Endothelial cell of umbilical vein (primary cell): Measurements from ENCODE around the gene RNF43. TPM values are rescaled to one million over a fixed set of nuclear protein-coding genes. Genes with fewer than 3 reads are reported as not detected.

Experiments used
- BruUV-seq: library from RNA; stranded (reverse); fragments of 400-500 nt; replicated peaks from 2 replicates; lab custom pipeline; 2021; lab: Mats Ljungman, UMichigan
- CTCF ChIA-PET: fragments of 300-600, 350-600 bp; sonication (Branson Sonifier 250); formaldehyde crosslinking; loops from one replicate; lab custom pipeline; 2021; ENCODE audit warnings: antibody characterized with exemption, inconsistent platforms; lab: Charles Lee
- POLR2A ChIA-PET: fragments of 300-600, 350-600 bp; sonication (Branson Sonifier 250); formaldehyde crosslinking; loops from one replicate; lab custom pipeline; 2021; ENCODE audit warnings: antibody characterized with exemption, inconsistent platforms; lab: Charles Lee
- DNase-seq: peaks from one replicate; pipeline ENCODE4 v3.0.0-alpha.2; 2011; ENCODE audit warnings: low read depth, low spot score
- FAIRE-seq: peaks from 2 replicates; lab custom pipeline; 2011; peaks lifted over from hg19 to GRCh38; lab: Jason Lieb, UNC
- H2AFZ ChIP-seq: 2 replicates; pipeline ENCODE4 v1.6.0; 2012; ENCODE audit warnings: low read depth, low read length, control low read depth, inconsistent platforms
- H3K27ac ChIP-seq: 2 replicates; pipeline ENCODE4 v1.5.1; 2011; ENCODE audit warnings: low read depth, mild to moderate bottlenecking, control low read depth, low read length, moderate library complexity; ENCODE audit not compliant: insufficient read depth
- H3K27me3 ChIP-seq, 2 experiments: 2 replicates each; pipeline versions ENCODE4 v1.6.0 to v1.6.1; 2011; ENCODE audit warnings: low read length in 2 of 2, mixed read lengths in 1 of 2; ENCODE audit not compliant: control insufficient read depth in 2 of 2, insufficient read depth in 2 of 2
- H3K36me3 ChIP-seq, 2 experiments: 2 replicates in 1 of 2; 3 replicates in 1 of 2; pipeline ENCODE4 v1.5.1; 2011; ENCODE audit warnings: low read length in 2 of 2, mild to moderate bottlenecking in 1 of 2, moderate library complexity in 1 of 2; ENCODE audit not compliant: control insufficient read depth in 2 of 2, insufficient read depth in 2 of 2; ENCODE audit errors: extremely low read depth in 1 of 2
- H3K4me1 ChIP-seq: 3 replicates; pipeline ENCODE4 v1.5.1; 2011; ENCODE audit warnings: mild to moderate bottlenecking, low read length; ENCODE audit not compliant: control insufficient read depth, insufficient read depth; ENCODE audit errors: extremely low read depth
- H3K4me2 ChIP-seq: 2 replicates; pipeline ENCODE4 v1.6.1; 2011; ENCODE audit warnings: low read length, control low read depth, mixed read lengths; ENCODE audit not compliant: insufficient read depth
- H3K4me3 ChIP-seq, 3 experiments: fragments of 200-600 bp in 1 of 3; sonication (generic), shearing (Covaris generic) in 1 of 3; replicated peaks in 1 of 3; 2 replicates each; pipeline ENCODE4 v1.5.1; 2011 to 2016; ENCODE audit warnings: control low read depth in 3 of 3, low read length in 3 of 3, mild to moderate bottlenecking in 2 of 3, inconsistent platforms in 1 of 3, low read depth in 1 of 3, moderate library complexity in 1 of 3; ENCODE audit not compliant: insufficient read depth in 1 of 3
- H3K79me2 ChIP-seq: 2 replicates; pipeline ENCODE4 v1.6.0; 2012; ENCODE audit warnings: low read length, inconsistent platforms; ENCODE audit not compliant: control insufficient read depth, insufficient read depth
- H3K9ac ChIP-seq: replicated peaks from 2 replicates; pipeline ENCODE3; 2011; ENCODE audit warnings: low read length, control low read depth; ENCODE audit not compliant: insufficient read depth; ENCODE audit errors: extremely low read depth
- H3K9me1 ChIP-seq: replicated peaks from 3 replicates; pipeline ENCODE4 v1.6.0; 2011; ENCODE audit warnings: mild to moderate bottlenecking, low read length; ENCODE audit not compliant: control insufficient read depth, insufficient read depth; ENCODE audit errors: extremely low read depth
- H3K9me3 ChIP-seq: replicated peaks from 2 replicates; pipeline ENCODE4 v1.5.1; 2012; ENCODE audit warnings: low read length, inconsistent platforms; ENCODE audit not compliant: control insufficient read depth, insufficient read depth
- H4K20me1 ChIP-seq: replicated peaks from 2 replicates; pipeline ENCODE3; 2011; ENCODE audit warnings: mild to moderate bottlenecking, low read length; ENCODE audit not compliant: control insufficient read depth, insufficient read depth; ENCODE audit errors: extremely low read depth
- EZH2 ChIP-seq: IDR thresholded peaks from 2 replicates; pipeline ENCODE4 v1.6.1; 2012; ENCODE audit warnings: borderline replicate concordance, low read depth, mild to moderate bottlenecking, moderate library complexity, low read length, inconsistent platforms; ENCODE audit not compliant: severe bottlenecking
- GATA2 ChIP-seq: IDR thresholded peaks from 2 replicates; pipeline ENCODE4 v1.7.0; 2011; ENCODE audit warnings: low read depth, mild to moderate bottlenecking, moderate library complexity, mixed read lengths, low read length; ENCODE audit not compliant: insufficient read length, insufficient read depth
- JUN ChIP-seq: IDR thresholded peaks from 2 replicates; pipeline ENCODE4 v1.6.1; 2011; ENCODE audit warnings: borderline replicate concordance, low read depth; ENCODE audit not compliant: insufficient read length, insufficient read depth
- MYC ChIP-seq: IDR thresholded peaks from one replicate; pipeline ENCODE4 v1.6.1; 2011; ENCODE audit warnings: mild to moderate bottlenecking, low read depth, low read length
- POLR2A ChIP-seq: IDR thresholded peaks from 2 replicates; pipeline ENCODE4 v1.6.1; 2012; ENCODE audit warnings: low read depth, mild to moderate bottlenecking, control low read depth, low read length
- POLR2AphosphoS5 ChIP-seq: IDR thresholded peaks from 2 replicates; pipeline ENCODE4 v1.6.1; 2012; ENCODE audit warnings: low read depth, mild to moderate bottlenecking, control low read depth, low read length, moderate library complexity; ENCODE audit not compliant: insufficient read depth
- dilution Hi-C: fragments of 300-500 bp; cut with MboI; formaldehyde crosslinking; loops from one replicate; pipeline ENCODE4 v1.15.0; 2019; ENCODE audit warnings: low sequenced_read_pairs; ENCODE audit not compliant: extremely low pct_ligation_motif_present
- intact Hi-C: fragments of 100-400 bp; cut with micrococcal nuclease; formaldehyde crosslinking; loops from one replicate; pipeline ENCODE4 v1.10.0; 2022
- polyA plus RNA-seq, 4 experiments: library from polyadenylated mRNA; depleted of rRNA in 3 of 4; stranded (reverse) in 3 of 4; unstranded in 1 of 4; fragments of >200 nt; gene quantifications; 2 replicates each; pipeline versions ENCODE4 v1.2.1 to v1.2.3, GENCODE V29; 2011 to 2012; ENCODE audit warnings: missing spikeins in 1 of 4
- total RNA-seq: library from RNA; stranded (reverse); gene quantifications from 2 replicates; pipeline ENCODE4 v1.2.3, GENCODE V29; 2021
- TF ChIP-seq, protein P1 (sequence below): IDR thresholded peaks from 2 replicates; pipeline ENCODE4 v1.6.1; 2011; ENCODE audit not compliant: insufficient read depth, insufficient read length

RNF43 gene
- total and polyA plus RNA-seq, 2 donors (not counting 3 experiments of a cell fraction or from before 2014, with no cell fraction given) = not detected

GRCh38 chr17:58409432-58409831 is 7.9 kb downstream of the RNF43 start:
- dilution Hi-C loops = no loop called here
- no peaks in the 10 kb centered on the region for H3K9me3 ChIP-seq
- BruUV-seq = no TSS peak
- H3K4me1 ChIP-seq = no peaks in the 10 kb centered on the region
- no peak overlapping the region for H3K4me3 ChIP-seq
- no peak overlapping the region for H3K4me2 ChIP-seq
- H3K79me2 ChIP-seq = no peaks in the 10 kb centered on the region
- FAIRE-seq (no peak), DNase-seq (no peak)
- no peak overlapping the region for H3K27ac ChIP-seq
- intact Hi-C loops = no loop called here
- POLR2A ChIA-PET = no interaction called here
- H3K36me3 ChIP-seq = no peaks in the 10 kb centered on the region
- H3K9ac ChIP-seq = no peak overlapping the region
- H3K27me3 ChIP-seq = peaks cover 0 to 29% of the 10 kb centered on the region in 2 experiments
- no peak overlapping the region for H2AFZ ChIP-seq
- TF ChIP-seq EZH2 = no peak
- no peak for TF ChIP-seq GATA2
- CTCF ChIA-PET = no interaction called here
- H4K20me1 ChIP-seq = no peaks in the 10 kb centered on the region
- no peaks in the 10 kb centered on the region for H3K9me1 ChIP-seq

DNA sequence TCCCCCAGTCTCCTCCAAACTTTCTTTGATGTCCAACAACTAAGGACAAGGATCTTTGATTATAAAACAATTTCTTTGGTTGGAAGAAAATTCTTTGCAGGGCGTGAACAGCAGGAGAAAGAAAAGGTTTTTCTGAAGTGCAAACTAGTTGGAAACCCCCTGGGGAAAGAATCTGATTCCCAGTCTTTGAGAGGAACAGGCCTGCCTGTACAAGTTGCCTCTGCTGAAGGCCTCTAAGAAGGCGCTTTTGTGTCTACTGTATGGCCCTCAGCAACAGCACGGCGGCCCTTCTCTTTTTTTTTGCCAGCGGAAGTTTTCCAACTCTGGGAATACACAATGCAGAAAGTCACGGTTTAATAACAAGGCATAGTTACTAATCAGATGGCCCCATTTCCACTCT is 14.0 kb downstream of the RNF43 start:
- H3K4me3 ChIP-seq = no peak overlapping the region
- ChIA-PET POLR2A (no interaction called here), CTCF (interaction anchor here (1.4 to 1.5 kb wide), 2 partner anchors 14 to 25 kb away, joined by 3 to 4 read pairs; partner anchors contain the start of gene RNF43)
- H3K4me1 ChIP-seq = no peaks in the 10 kb centered on the region
- H3K4me2 ChIP-seq = no peak overlapping the region
- H3K79me2 ChIP-seq = no peaks in the 10 kb centered on the region
- no peak overlapping the region for H3K9ac ChIP-seq
- no peaks in the 10 kb centered on the region for H3K9me3 ChIP-seq
- H3K9me1 ChIP-seq = no peaks in the 10 kb centered on the region
- no peaks in the 10 kb centered on the region for H4K20me1 ChIP-seq
- H2AFZ ChIP-seq = no peak overlapping the region
- no TSS peak for BruUV-seq
- H3K27ac ChIP-seq = no peak overlapping the region
- intact Hi-C loops (no loop called here), dilution Hi-C loops (no loop called here)
- peaks cover 2 to 21% of the 10 kb centered on the region in 2 experiments for H3K27me3 ChIP-seq
- no peaks in the 10 kb centered on the region for H3K36me3 ChIP-seq
- no peak for FAIRE-seq
- DNase-seq = no peak
- TF ChIP-seq EZH2 (no peak), POLR2A (no peak), MYC (no peak), JUN (no peak), POLR2AphosphoS5 (no peak), GATA2 (no peak)
- TF ChIP-seq, protein P1, sequence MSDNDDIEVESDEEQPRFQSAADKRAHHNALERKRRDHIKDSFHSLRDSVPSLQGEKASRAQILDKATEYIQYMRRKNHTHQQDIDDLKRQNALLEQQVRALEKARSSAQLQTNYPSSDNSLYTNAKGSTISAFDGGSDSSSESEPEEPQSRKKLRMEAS = no peak
